22Rv1 (cell line): ENCODE results near the gene TMX2.

ENCODE experiments used
- ZFX ChIP-seq: fragments of 450-650 bp; IDR thresholded peaks from 2 replicates; pipeline ENCODE4 v1.6.1; 2017; ENCODE audit warnings: antibody characterized with exemption, borderline replicate concordance
- TF ChIP-seq, protein P1 (sequence below): fragments of 450-650 bp; IDR thresholded peaks from 2 replicates; pipeline ENCODE4 v1.5.1; 2017; ENCODE audit warnings: mild to moderate bottlenecking

DNA sequence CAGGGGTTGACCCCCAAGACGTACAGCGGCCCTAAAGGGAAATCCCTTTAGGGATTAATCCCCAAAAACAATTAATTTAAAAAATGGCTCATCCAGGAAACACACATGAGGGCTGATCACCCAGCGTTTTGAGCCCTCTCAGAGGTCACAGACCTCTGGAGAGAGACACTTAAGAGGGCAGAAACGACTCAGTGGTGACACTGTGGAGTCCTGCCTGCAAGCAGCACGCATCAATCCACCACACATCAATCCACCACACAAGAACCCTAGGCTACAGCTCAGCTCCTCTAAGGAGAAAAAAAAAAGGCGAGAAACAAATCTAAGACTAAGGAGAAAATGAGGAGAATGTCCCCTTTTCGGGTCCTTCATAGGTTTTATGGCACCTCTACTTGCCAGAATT is 16.4 kb downstream of the TMX2 start:
- TF ChIP-seq, protein P1, sequence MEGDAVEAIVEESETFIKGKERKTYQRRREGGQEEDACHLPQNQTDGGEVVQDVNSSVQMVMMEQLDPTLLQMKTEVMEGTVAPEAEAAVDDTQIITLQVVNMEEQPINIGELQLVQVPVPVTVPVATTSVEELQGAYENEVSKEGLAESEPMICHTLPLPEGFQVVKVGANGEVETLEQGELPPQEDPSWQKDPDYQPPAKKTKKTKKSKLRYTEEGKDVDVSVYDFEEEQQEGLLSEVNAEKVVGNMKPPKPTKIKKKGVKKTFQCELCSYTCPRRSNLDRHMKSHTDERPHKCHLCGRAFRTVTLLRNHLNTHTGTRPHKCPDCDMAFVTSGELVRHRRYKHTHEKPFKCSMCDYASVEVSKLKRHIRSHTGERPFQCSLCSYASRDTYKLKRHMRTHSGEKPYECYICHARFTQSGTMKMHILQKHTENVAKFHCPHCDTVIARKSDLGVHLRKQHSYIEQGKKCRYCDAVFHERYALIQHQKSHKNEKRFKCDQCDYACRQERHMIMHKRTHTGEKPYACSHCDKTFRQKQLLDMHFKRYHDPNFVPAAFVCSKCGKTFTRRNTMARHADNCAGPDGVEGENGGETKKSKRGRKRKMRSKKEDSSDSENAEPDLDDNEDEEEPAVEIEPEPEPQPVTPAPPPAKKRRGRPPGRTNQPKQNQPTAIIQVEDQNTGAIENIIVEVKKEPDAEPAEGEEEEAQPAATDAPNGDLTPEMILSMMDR, result no peak
- TF ChIP-seq ZFX, result no peak
